CD8-positive, alpha-beta memory T cell (primary cell): ENCODE measurements around the gene TMEM234. TPM values are rescaled to one million over a fixed set of nuclear protein-coding genes. Genes with fewer than 3 reads are reported as not detected.

Experiments
- CTCF ChIA-PET: fragments of 350-600 bp; sonication (Branson Sonifier 250); formaldehyde crosslinking; loops from one replicate; lab custom pipeline; 2021; ENCODE audit warnings: antibody characterized with exemption; lab: Charles Lee
- POLR2A ChIA-PET: fragments of 350-600 bp; sonication (Branson Sonifier 250); formaldehyde crosslinking; loops from one replicate; lab custom pipeline; 2021; ENCODE audit warnings: antibody characterized with exemption; lab: Charles Lee
- DNase-seq, 5 donors: peaks; one replicate each; pipeline versions ENCODE4 v3.0.0 to v3.0.0-alpha.2; 2020 to 2022; ENCODE audit warnings: mixed read lengths in 1 of 5
- H3K27ac ChIP-seq: one replicate; pipeline ENCODE4 v1.7.0; 2013; ENCODE audit warnings: low read depth, mild to moderate bottlenecking, low read length, moderate library complexity
- H3K27me3 ChIP-seq: 2 replicates; pipeline ENCODE4 v1.7.0; 2013; ENCODE audit warnings: low read length, mild to moderate bottlenecking; ENCODE audit not compliant: insufficient read depth, poor library complexity, severe bottlenecking
- H3K36me3 ChIP-seq: 2 replicates; pipeline ENCODE4 v1.7.0; 2013; ENCODE audit warnings: mild to moderate bottlenecking, low read length, moderate library complexity; ENCODE audit not compliant: insufficient read depth
- H3K4me1 ChIP-seq: 2 replicates; pipeline ENCODE4 v1.7.0; 2013; ENCODE audit warnings: mild to moderate bottlenecking, low read length, moderate library complexity; ENCODE audit not compliant: insufficient read depth
- H3K4me3 ChIP-seq: 2 replicates; pipeline ENCODE4 v1.7.0; 2013; ENCODE audit warnings: mild to moderate bottlenecking, low read length
- H3K9me3 ChIP-seq: 2 replicates; pipeline ENCODE4 v1.7.0; 2013; ENCODE audit warnings: mild to moderate bottlenecking, low read length
- H3K27ac Mint-ChIP-seq, 8 donors: one replicate each; pipeline ENCODE4 v1.8.0; 2020 to 2021; ENCODE audit warnings: mixed read lengths in 8 of 8, mild to moderate bottlenecking in 6 of 8, inconsistent platforms in 3 of 8, moderate library complexity in 3 of 8
- H3K27me3 Mint-ChIP-seq, 2 donors: one replicate each; pipeline ENCODE4 v1.8.0; 2020 to 2021; ENCODE audit warnings: mixed read lengths in 2 of 2, mild to moderate bottlenecking in 1 of 2, moderate library complexity in 1 of 2
- H3K36me3 Mint-ChIP-seq, 3 donors: one replicate each; pipeline ENCODE4 v1.8.0; 2020 to 2021; ENCODE audit warnings: mixed read lengths in 3 of 3, inconsistent platforms in 1 of 3, mild to moderate bottlenecking in 1 of 3
- H3K4me1 Mint-ChIP-seq, 3 donors: one replicate each; pipeline ENCODE4 v1.8.0; 2020 to 2021; ENCODE audit warnings: mixed read lengths in 3 of 3, inconsistent platforms in 1 of 3, mild to moderate bottlenecking in 1 of 3
- H3K4me3 Mint-ChIP-seq, 7 donors: one replicate each; pipeline ENCODE4 v1.8.0; 2020 to 2021; ENCODE audit warnings: mixed read lengths in 7 of 7, mild to moderate bottlenecking in 6 of 7, moderate library complexity in 4 of 7, inconsistent platforms in 2 of 7
- H3K9me3 Mint-ChIP-seq, 5 donors: one replicate each; pipeline ENCODE4 v1.8.0; 2020 to 2022; ENCODE audit warnings: mixed read lengths in 5 of 5, mild to moderate bottlenecking in 3 of 5, moderate library complexity in 2 of 5, inconsistent platforms in 1 of 5
- polyA plus RNA-seq: library from polyadenylated mRNA; unstranded; fragments of 300-500 nt; fragmentation: Illumina TruSeq; gene quantifications from one replicate; pipeline ENCODE4 v1.2.3, GENCODE V29; 2021
- total RNA-seq, 2 experiments: library from RNA; stranded (reverse); gene quantifications; one replicate each; pipeline ENCODE4 v1.2.3, GENCODE V29; 2021

The TMEM234 gene
- total and polyA plus RNA-seq, 3 experiments from 2014 or later = 6.5 to 12.2 (median 10.9) TPM

GRCh38 chr1:32256473-32257226 is 34.5 kb upstream of the TMEM234 start:
- Mint-ChIP-seq H3K27me3 (peaks cover 0 to 2% of the 10 kb centered on the region in 2 donors), H3K27ac (peak overlapping the region; percentile 85 to 99 (median 95)), H3K4me3 (peak overlapping the region; percentile 71 to 91 (median 84)), H3K4me1 (peaks cover 48 to 63% (median 56%) of the 10 kb centered on the region in 3 donors), H3K36me3 (peaks cover 12 to 59% (median 23%) of the 10 kb centered on the region in 3 donors), H3K9me3 (no peaks in the 10 kb centered on the region)
- Histone ChIP-seq H3K36me3 (no peaks in the 10 kb centered on the region), H3K27ac (peak overlapping the region; percentile 28), H3K4me3 (peak overlapping the region; percentile 48), H3K27me3 (no peaks in the 10 kb centered on the region), H3K9me3 (no peaks in the 10 kb centered on the region), H3K4me1 (peaks cover 46% of the 10 kb centered on the region)
- peak in 1 of 5 donors; percentile 47 for DNase-seq
- ChIA-PET POLR2A (interaction anchor here (1.0 to 1.3 kb wide), 2 partner anchors 14 to 35 kb away, joined by 3 to 4 read pairs; no protein-coding TSS in a partner anchor), CTCF (interaction anchor here (0.9 to 16.9 kb wide), 5 partner anchors 4 to 41 kb away, joined by 3 to 181 read pairs (median 8); partner anchors contain the start of genes FAM167B and LCK)

DNA sequence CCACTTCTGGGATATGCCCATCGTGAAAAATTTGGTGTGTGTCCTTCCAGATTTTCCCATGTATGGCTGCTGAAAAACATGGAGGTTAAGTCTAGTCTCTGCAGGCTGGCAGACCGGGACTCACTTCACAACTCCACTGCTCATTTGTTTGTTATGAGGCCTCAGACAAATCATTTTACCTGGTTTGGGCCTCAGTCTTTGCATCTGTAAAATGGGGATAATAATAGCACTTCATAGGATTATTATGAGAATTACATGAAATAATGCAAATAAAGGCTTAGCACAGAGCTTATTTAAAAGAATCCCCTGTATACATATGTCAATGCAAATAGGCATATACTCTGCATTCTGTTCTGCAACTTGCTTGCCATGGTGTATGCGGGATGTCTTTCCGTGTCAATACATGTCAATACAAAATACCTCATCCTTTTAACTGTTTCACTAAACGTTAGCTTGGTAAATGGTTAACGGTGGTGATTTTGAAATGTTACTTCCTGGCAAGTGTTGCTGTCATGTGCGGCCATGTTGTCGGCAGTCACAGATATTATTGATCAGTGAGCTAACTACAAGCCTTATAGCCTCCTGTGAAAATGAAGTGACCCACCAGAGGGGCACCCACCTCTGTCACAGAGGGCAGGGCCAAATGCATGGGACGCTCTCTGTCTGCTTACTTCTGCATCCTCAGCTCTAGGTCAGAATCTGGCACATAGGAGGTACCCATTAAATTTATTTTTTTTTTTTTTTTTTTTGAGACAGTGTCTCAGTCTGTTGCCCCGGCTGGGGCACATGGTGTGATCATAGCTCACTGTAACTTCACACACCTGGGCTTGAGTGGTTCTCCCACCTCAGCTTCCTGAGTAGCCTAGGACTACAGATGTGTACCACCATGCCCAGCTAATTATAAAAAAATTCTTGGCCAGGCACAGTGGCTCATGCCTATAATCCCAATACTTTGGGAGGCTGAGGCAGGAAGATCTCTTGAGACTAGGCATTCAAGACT is 33.2 kb upstream of the TMEM234 start:
- peak overlapping the region; percentile 88 to 100 (median 96) for H3K4me3 Mint-ChIP-seq
- no peaks in the 10 kb centered on the region for H3K9me3 Mint-ChIP-seq
- Histone ChIP-seq H3K27ac (no peak overlapping the region), H3K36me3 (no peaks in the 10 kb centered on the region), H3K27me3 (no peaks in the 10 kb centered on the region), H3K9me3 (no peaks in the 10 kb centered on the region), H3K4me3 (peak overlapping the region; percentile 60), H3K4me1 (peaks cover 47% of the 10 kb centered on the region)
- peaks cover 51 to 65% (median 56%) of the 10 kb centered on the region in 3 donors for H3K4me1 Mint-ChIP-seq
- ChIA-PET CTCF (interaction anchor here (0.8 to 16.9 kb wide), 8 partner anchors 3 to 81 kb away, joined by 3 to 181 read pairs (median 6); partner anchors contain the start of genes FAM167B, LCK and MARCKSL1), POLR2A (interaction anchor here (0.6 to 3.4 kb wide), 11 partner anchors 9 to 139 kb away, joined by 3 to 21 read pairs (median 4); partner anchors contain the start of gene BSDC1)
- peaks cover 0 to 2% of the 10 kb centered on the region in 2 donors for H3K27me3 Mint-ChIP-seq
- H3K27ac Mint-ChIP-seq = peak overlapping the region; percentile 76 to 100 (median 92)
- peaks cover 9 to 66% (median 20%) of the 10 kb centered on the region in 3 donors for H3K36me3 Mint-ChIP-seq
- peak in 1 of 5 donors; percentile 56 for DNase-seq

- Mint-ChIP-seq H3K27me3 (peaks cover 0 to 4% of the 10 kb centered on the region in 2 donors), H3K9me3 (no peaks in the 10 kb centered on the region), H3K27ac (peak within 1 kb of the TSS; percentile 96 to 100 (median 99)), H3K36me3 (peaks cover 9 to 45% (median 12%) of the 10 kb centered on the region in 3 donors), H3K4me1 (peaks cover 52 to 69% (median 53%) of the 10 kb centered on the region in 3 donors), H3K4me3 (peak within 1 kb of the TSS; percentile 92 to 100 (median 98))
- peak in 4 of 5 donors; percentile 50 to 76 (median 70) for DNase-seq
- Histone ChIP-seq H3K27me3 (no peaks in the 10 kb centered on the region), H3K4me1 (peaks cover 53% of the 10 kb centered on the region), H3K9me3 (no peaks in the 10 kb centered on the region), H3K36me3 (no peaks in the 10 kb centered on the region), H3K27ac (peak within 1 kb of the TSS; percentile 85), H3K4me3 (peak within 1 kb of the TSS; percentile 91)
- CTCF ChIA-PET = interaction anchor here (0.8 to 13.4 kb wide), 8 partner anchors 13 to 112 kb away, joined by 3 to 181 read pairs (median 14); partner anchors contain the start of gene HDAC1
- POLR2A ChIA-PET = interaction anchor here (0.6 to 3.1 kb wide), 11 partner anchors 9 to 325 kb away, joined by 3 to 31 read pairs (median 5); partner anchors contain the start of genes HDAC1 and KPNA6
These were observed 29.0 kb upstream of the TMEM234 start, which contains the start of gene LCK for GRCh38 chr1:32250893-32251716. Gene LCK, plus strand, starts transcription at chr1:32251265. Its CDS starts 23,065 bp downstream, at chr1:32274330.

GRCh38 chr1:32249831-32250525 is 27.8 kb upstream of the TMEM234 start:
- CTCF ChIA-PET = interaction anchor here (0.8 to 13.4 kb wide), 14 partner anchors 12 to 101 kb away, joined by 3 to 181 read pairs (median 6); partner anchors contain the start of gene HDAC1
- Mint-ChIP-seq H3K36me3 (peaks cover 9 to 39% (median 12%) of the 10 kb centered on the region in 3 donors), H3K27me3 (peaks cover 0 to 4% of the 10 kb centered on the region in 2 donors), H3K4me1 (peaks cover 44 to 59% (median 45%) of the 10 kb centered on the region in 3 donors), H3K4me3 (peak overlapping the region; percentile 92 to 100 (median 98)), H3K9me3 (no peaks in the 10 kb centered on the region), H3K27ac (peak overlapping the region; percentile 96 to 100 (median 99))
- H3K27ac ChIP-seq = peak overlapping the region; percentile 85
- peak; percentile 73 to 92 (median 89) for DNase-seq
- no peaks in the 10 kb centered on the region for H3K27me3 ChIP-seq
- H3K4me3 ChIP-seq = peak overlapping the region; percentile 91
- H3K36me3 ChIP-seq = no peaks in the 10 kb centered on the region
- POLR2A ChIA-PET = interaction anchor here (0.6 to 3.1 kb wide), 16 partner anchors 9 to 312 kb away, joined by 3 to 31 read pairs (median 6); partner anchors contain the start of genes BSDC1, HDAC1, KPNA6 and MARCKSL1
- no peaks in the 10 kb centered on the region for H3K9me3 ChIP-seq
- H3K4me1 ChIP-seq = peaks cover 49% of the 10 kb centered on the region

DNA sequence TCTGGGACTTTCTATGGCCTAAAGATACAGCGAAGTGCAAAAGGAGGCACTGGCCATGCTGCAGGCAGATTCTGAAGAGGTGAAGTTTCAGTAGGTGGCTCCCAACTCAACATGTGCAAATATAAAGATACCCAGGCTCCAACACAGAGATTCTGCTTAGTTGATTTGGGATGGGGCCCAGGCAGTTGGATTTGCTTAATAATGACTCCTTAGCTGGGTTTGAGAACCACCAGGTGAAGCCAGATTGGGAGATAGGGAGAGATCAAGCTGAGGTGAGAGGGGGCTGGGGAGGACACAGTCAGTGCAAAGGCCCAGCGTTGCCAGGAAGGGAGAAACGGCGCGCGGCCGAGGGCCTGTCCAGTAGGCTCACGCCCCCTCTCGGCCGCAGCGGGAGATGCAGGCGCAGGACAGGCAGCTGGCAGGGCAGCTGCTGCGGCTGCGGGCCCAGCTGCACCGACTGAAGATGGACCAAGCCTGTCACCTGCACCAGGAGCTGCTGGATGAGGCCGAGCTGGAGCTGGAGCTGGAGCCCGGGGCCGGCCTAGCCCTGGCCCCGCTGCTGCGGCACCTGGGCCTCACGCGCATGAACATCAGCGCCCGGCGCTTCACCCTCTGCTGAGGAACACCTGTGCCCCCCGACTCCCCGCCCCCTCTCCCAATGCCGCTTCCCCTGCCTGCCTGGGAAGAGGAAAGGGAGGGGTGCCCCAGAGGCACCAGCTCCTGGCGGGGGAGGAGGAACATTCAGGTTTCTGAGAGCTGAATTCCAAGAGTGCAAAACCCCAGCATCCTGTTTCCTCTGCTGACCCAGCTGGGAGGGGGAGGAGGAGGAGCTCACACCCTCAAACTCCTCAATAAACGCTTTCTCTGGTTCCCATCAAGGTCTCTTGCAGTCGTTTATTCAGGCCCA is 26.1 kb upstream of the TMEM234 start:
- peak; percentile 65 to 84 (median 68) for DNase-seq
- H3K4me1 ChIP-seq = peaks cover 48% of the 10 kb centered on the region
- Mint-ChIP-seq H3K4me3 (peak overlapping the region; percentile 62 to 99 (median 85)), H3K4me1 (peaks cover 36 to 48% (median 40%) of the 10 kb centered on the region in 3 donors), H3K27ac (peak overlapping the region; percentile 72 to 100 (median 98)), H3K27me3 (peaks cover 0 to 4% of the 10 kb centered on the region in 2 donors), H3K36me3 (peaks cover 4 to 27% (median 10%) of the 10 kb centered on the region in 3 donors), H3K9me3 (no peaks in the 10 kb centered on the region)
- POLR2A ChIA-PET = interaction anchor here (0.6 to 2.5 kb wide), 13 partner anchors 8 to 88 kb away, joined by 3 to 17 read pairs (median 4); partner anchors contain the start of genes HDAC1, MARCKSL1 and TXLNA
- H3K36me3 ChIP-seq = no peaks in the 10 kb centered on the region
- peak overlapping the region; percentile 60 for H3K4me3 ChIP-seq
- no peaks in the 10 kb centered on the region for H3K9me3 ChIP-seq
- H3K27ac ChIP-seq = no peak overlapping the region
- no peaks in the 10 kb centered on the region for H3K27me3 ChIP-seq
- CTCF ChIA-PET = interaction anchor here (0.6 to 13.4 kb wide), 39 partner anchors 10 to 191 kb away, joined by 3 to 181 read pairs (median 5); partner anchors contain the start of genes BSDC1, CCDC28B, EIF3I and HDAC1
